ENCODE results near the gene MFSD11.

- no peak for TF ChIP-seq CTCF (IDR thresholded peaks at IDR 0.05; ENCODE audit: low read depth, low read length, poor library complexity, severe bottlenecking)
- no peak for TF ChIP-seq EZH2phosphoT487 (IDR thresholded peaks at IDR 0.05; ENCODE audit: borderline replicate concordance, low read length)
These were observed 67.4 kb downstream of the MFSD11 start for GRCh38 chr17:76805319-76805718.
